ENCODE results near the gene PHLDA1. TPM values are rescaled to one million over a fixed set of nuclear protein-coding genes. Genes with fewer than 3 reads are reported as not detected.
"Not testable (repeated sequence)": the region's sequence is repeated elsewhere in the genome, so short reads cannot be mapped to it uniquely, and the experiment has no call there.

The PHLDA1 gene
- total and polyA plus RNA-seq, 4 donors, result 2.8 to 11.5 (median 5.7) TPM

- H3K36me3 ChIP-seq (ENCODE audit: control insufficient read depth in 4 of 4, insufficient read depth in 3 of 4, low read depth in 1 of 4, low read length in 3 of 4), result no peaks in the 10 kb centered on the region
- H3K9ac ChIP-seq (ENCODE audit: low read depth in 1 of 2, low read length in 2 of 2), result no peak overlapping the region
- WGBS, result 90% methylated on average over 7 of the region's 7 CpGs
- H3K4me3 ChIP-seq (ENCODE audit: low read depth in 1 of 3, low read length in 3 of 3), result no peak overlapping the region
- H3K27ac ChIP-seq (ENCODE audit: low read depth in 1 of 2, low read length in 2 of 2), result no peak overlapping the region
- no peaks in the 10 kb centered on the region for H3K27me3 ChIP-seq (ENCODE audit: control insufficient read depth in 4 of 4, insufficient read depth in 4 of 4, low read length in 3 of 4)
- H3K9me3 ChIP-seq (ENCODE audit: control insufficient read depth in 4 of 4, low read length in 3 of 4), result no peaks in the 10 kb centered on the region
- TF ChIP-seq ZBTB33 (IDR thresholded peaks at IDR 0.05) (no peak), HNF4G (IDR thresholded peaks at IDR 0.05) (no peak), GABPA (IDR thresholded peaks at IDR 0.05 in 1 of 2, conservative IDR thresholded peaks at IDR 0.05 in 1 of 2) (no peak), MAX (IDR thresholded peaks at IDR 0.05) (no peak), FOXA2 (IDR thresholded peaks at IDR 0.05) (no peak), CTCF (IDR thresholded peaks at IDR 0.05; ENCODE audit: low read depth, low read length, missing input control) (no peak), RXRA (IDR thresholded peaks at IDR 0.05) (no peak), NR2F2 (IDR thresholded peaks at IDR 0.05) (no peak), TAF1 (conservative IDR thresholded peaks at IDR 0.05) (no peak), EGR1 (IDR thresholded peaks at IDR 0.05; ENCODE audit: low read depth in 2 of 2) (no peak), FOXA1 (IDR thresholded peaks at IDR 0.05) (no peak), YY1 (IDR thresholded peaks at IDR 0.05) (no peak), RAD21 (IDR thresholded peaks at IDR 0.05) (no peak), ATF3 (IDR thresholded peaks at IDR 0.05) (no peak), REST (IDR thresholded peaks at IDR 0.05) (no peak), SP1 (IDR thresholded peaks at IDR 0.05) (no peak), JUND (IDR thresholded peaks at IDR 0.05) (no peak), HNF4A (conservative IDR thresholded peaks at IDR 0.05) (no peak)
- DNase-seq (ENCODE audit: low spot score), result no peak
- H3K4me1 ChIP-seq (ENCODE audit: control insufficient read depth in 4 of 4, insufficient read depth in 4 of 4, low read length in 3 of 4), result peaks cover 2 to 20% (median 7%) of the 10 kb centered on the region in 4 donors
Observed at GRCh38 chr12:75984577-75985182, 46.9 kb downstream of the PHLDA1 start.

- H3K27ac ChIP-seq (ENCODE audit: low read depth in 1 of 2, low read length in 2 of 2), result peak overlapping the region in 1 of 2 donors; percentile 1
- H3K4me1 ChIP-seq (ENCODE audit: control insufficient read depth in 4 of 4, insufficient read depth in 4 of 4, low read length in 3 of 4), result peaks cover 5 to 24% (median 10%) of the 10 kb centered on the region in 4 donors
- H3K9ac ChIP-seq (ENCODE audit: low read depth in 1 of 2, low read length in 2 of 2); H3K36me3 ChIP-seq (ENCODE audit: control insufficient read depth in 4 of 4, insufficient read depth in 3 of 4, low read depth in 1 of 4, low read length in 3 of 4); H3K27me3 ChIP-seq (ENCODE audit: control insufficient read depth in 4 of 4, insufficient read depth in 4 of 4, low read length in 3 of 4); H3K9me3 ChIP-seq (ENCODE audit: control insufficient read depth in 4 of 4, low read length in 3 of 4); H3K4me3 ChIP-seq (ENCODE audit: low read depth in 1 of 3, low read length in 3 of 3); DNase-seq (ENCODE audit: low spot score): not testable (repeated sequence)
- 97% methylated on average over 4 of the region's 4 CpGs for WGBS
Observed at GRCh38 chr12:75983851-75984250, 47.7 kb downstream of the PHLDA1 start.

Measured in liver (tissue), 9 donors.